HG03571 (cell line): ENCODE results near the gene RAB4B.
"Not testable (repeated sequence)": the region's sequence is repeated elsewhere in the genome, so short reads cannot be mapped to it uniquely, and the experiment has no call there.

ENCODE experiments used
- ATAC-seq: cut with Tn5 transposase; IDR thresholded peaks from one replicate; pipeline ENCODE4 v1.9.1; 2021; ENCODE audit not compliant: unreplicated experiment

The RAB4B gene, protein sequence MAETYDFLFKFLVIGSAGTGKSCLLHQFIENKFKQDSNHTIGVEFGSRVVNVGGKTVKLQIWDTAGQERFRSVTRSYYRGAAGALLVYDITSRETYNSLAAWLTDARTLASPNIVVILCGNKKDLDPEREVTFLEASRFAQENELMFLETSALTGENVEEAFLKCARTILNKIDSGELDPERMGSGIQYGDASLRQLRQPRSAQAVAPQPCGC

GRCh38 chr19:40777937-40778705 is at the start of gene RAB4B:
Gene RAB4B, plus strand, starts transcription at chr19:40778247. Its CDS starts 129 bp downstream, at chr19:40778376.
- ATAC-seq = peak; percentile 49

DNA sequence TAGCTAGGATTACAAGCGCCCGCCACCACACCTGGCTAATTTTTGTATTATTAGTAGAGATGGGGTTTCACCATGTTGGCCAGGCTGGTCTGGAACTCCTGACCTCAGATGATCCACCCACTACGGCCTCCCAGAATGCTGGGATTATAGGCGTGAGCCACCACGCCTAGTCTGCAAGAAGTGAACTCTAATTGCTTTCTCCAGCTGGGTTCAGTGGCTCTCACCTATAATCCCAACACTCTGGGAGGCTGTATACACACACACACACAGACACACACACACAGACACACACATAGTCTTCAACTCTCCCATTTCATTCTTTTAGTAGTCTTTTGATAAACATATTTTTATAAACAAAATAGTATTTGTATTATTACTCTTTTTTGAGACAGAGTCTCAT is 48.0 kb upstream of the RAB4B start:
- ATAC-seq = not testable (repeated sequence)

DNA sequence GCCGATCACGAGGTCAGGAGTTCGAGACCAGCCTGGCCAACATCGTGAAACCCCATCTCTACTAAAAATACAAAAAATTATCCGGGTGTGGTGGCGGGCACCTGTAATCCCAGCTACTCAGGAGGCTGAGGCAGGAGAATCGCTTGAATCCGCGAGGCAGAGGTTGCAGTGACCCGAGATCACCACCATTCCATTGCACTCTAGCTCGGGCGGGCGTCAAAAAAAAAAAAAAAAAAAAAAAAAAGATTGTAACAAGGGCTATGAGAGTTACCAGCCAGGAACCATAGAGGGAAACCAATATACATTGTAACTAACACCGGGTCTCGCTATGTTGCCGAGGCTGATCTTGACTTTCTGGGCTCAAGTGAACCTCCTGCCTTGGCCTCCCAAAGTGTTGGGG is 45.7 kb upstream of the RAB4B start:
- not testable (repeated sequence) for ATAC-seq

GRCh38 chr19:40733149-40733548 is 44.9 kb upstream of the RAB4B start:
- ATAC-seq = no peak

- no peak for ATAC-seq
Observed at GRCh38 chr19:40735013-40735771, 42.9 kb upstream of the RAB4B start.

DNA sequence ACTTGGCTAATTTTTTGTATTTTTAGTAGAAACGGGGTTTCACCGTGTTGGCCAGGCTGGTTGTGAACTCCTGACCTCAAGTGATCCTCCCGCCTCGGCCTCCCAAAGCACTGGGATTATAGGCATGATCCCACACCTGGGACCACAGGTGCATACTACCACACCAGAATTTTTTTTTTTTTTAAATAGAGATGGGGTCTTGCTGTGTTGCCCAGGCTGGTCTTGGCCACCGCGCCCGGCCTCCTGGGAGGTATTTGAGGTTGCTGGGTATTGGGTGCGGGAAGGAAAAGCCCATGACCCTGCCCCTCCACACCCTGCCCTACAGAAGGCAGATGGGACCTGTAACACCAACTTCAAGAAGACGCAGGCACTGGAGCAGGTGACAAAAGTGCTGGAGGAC is 41.4 kb upstream of the RAB4B start:
- ATAC-seq = no peak

- no peak for ATAC-seq
Observed at GRCh38 chr19:40737102-40737644, 40.9 kb upstream of the RAB4B start.

- ATAC-seq = no peak
Observed at GRCh38 chr19:40739030-40739839, 38.8 kb upstream of the RAB4B start.

- no peak for ATAC-seq
Observed at GRCh38 chr19:40739871-40740703, 38.0 kb upstream of the RAB4B start.

GRCh38 chr19:40740747-40741146 is 37.3 kb upstream of the RAB4B start:
- no peak for ATAC-seq

DNA sequence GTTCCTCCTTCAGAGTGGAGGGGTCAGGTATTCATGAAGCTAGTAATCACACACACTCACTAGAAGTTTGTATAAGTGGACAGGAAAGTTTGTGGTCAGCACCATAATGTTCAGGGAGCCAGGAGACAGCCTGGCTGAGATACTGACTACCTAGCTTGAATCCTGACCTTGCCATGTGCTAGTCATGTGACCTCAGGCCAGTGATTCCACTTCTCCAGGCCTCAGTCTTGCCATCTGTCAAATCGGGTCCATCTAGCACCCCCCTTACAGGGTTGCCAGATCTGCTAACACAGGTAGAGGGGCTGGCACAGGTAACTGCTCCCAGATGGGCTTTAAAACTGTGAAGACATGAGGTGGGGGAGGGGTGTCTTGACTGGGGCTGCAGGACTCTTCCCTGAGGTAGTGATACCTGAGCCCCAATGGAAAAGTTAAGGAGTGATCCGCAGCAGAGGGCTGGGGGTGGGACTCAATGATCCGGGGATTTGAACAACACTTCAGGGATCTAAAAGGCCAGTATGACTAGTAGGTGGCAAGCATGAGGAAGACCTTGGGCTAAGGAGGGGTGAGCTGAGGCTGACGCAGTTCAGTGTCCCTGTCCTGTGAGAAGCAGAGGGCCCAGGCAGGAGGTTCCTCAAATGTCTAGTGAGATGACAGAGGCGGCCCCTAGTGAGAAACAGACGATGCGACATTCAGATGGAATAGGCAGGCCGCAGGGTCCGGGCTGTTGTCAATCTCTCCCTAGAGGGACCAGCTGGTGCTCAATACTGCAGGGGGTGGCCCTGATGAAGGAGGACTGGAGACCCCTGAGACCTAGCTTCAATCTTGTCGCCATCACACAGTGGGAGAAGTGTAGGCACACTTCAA is 36.3 kb upstream of the RAB4B start:
- ATAC-seq = no peak

DNA sequence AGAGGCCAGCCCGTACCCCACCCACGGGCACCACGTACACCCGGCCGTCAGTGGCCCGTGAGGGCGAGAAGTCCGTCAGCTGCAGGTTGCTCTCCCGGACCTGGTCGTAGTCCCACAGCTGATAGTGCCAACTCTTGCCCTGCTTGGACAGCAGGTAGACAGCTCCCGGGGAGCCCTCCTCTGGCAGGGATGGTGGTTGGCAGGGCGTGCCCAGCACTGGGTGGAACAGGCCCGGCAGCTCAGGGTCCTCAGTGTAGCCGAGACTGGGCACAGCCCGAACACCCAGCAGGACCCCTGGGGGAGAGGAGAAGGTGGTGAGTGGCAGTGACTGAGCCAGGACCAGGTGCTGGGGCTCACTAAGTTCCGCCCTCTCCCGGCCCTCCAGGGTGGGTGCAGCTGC is 35.6 kb upstream of the RAB4B start:
- ATAC-seq = no peak

DNA sequence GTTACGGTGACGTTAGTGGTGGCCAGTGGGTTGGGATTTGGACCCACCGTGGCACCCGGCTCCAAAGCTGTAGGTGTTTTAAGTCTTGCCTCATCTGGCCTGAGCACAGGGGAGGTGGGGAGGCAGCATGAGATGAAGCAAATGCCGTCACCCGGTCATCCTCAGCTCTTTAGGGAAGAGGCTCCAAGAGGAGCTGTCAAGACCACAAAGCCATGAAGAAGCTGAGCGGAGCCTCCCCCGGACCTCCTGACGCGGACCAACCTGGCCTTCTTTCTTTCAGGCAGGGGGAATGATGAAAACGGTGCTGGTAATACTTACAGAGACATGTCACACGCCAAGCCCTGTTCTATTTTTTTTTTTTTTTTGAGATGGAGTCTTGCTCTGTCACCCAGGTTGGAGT is 35.2 kb upstream of the RAB4B start:
- no peak for ATAC-seq

GRCh38 chr19:40743926-40744325 is 34.1 kb upstream of the RAB4B start:
- ATAC-seq = no peak

DNA sequence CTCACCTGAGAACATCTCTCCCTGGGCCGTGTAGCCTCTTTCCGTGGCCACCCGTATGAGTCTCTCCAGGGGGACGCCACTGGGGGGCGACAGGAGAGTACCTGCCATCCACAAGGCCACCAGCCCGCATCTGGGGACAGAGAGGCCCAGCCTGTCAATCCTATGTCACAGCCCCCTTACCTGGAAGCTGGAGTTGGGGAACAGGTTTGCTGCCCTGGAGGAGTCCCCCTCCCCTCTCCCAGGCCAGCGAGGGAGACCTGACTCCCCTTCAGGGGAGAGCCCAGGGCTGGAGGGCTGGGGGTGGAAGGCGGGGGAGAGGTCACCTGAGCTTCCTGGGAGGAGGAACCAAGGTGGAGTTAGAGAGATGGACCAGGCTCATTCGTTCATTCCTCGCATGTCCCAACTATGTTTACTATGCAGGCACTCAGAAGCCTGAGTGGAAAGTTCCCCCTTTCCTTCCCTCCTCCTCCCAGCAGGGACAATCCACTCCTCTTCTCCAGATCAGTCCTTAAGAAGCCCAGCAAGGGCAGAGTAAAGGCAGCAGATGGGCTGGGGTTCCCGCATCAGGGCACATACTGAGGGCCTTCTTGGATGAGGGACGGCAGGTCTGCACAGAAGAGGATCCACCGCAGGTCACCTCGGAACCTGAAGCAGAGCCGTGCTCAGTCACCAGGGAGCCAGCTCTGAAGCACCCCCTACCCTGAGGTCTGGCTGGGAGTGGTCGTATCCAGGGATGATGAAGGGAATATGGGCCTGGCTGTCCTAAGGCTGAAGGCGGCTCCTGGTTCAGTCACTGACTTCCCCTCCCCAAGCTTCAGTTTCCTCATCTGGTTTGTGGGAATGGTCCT is 33.3 kb upstream of the RAB4B start:
- no peak for ATAC-seq

GRCh38 chr19:40745402-40745780 is 32.7 kb upstream of the RAB4B start:
- no peak for ATAC-seq

DNA sequence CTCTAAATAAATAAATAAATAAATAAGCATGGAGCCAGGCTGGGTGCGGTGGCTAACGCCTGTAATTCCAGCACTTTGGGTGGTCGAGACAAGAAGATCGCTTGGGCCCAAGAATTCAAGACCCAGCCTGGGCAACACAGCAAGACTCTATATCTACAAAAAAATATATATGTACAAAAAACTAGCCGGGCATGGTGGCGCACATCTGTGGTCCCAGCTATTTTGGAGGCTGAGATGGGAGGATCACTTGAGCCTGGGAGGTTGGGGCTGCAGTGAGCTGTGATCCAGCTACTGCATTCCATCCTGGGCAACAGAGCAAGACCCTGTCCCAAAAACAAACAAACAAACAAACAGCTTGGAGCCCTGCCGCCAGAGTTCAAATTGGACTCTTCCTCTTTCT is 30.5 kb upstream of the RAB4B start:
- ATAC-seq = no peak
